WI38 (cell line): ENCODE data around the gene XIRP2.

Source experiments
- H3K4me3 ChIP-seq: 2 replicates; pipeline ENCODE4 v1.5.1; 2011; ENCODE audit warnings: low read depth, mild to moderate bottlenecking, control low read depth, low read length
- TF ChIP-seq, protein P1 (sequence below): IDR thresholded peaks from 2 replicates; pipeline ENCODE4 v1.5.1; 2012; ENCODE audit warnings: low read depth, mild to moderate bottlenecking, control low read depth, low read length

XIRP2 gene

DNA sequence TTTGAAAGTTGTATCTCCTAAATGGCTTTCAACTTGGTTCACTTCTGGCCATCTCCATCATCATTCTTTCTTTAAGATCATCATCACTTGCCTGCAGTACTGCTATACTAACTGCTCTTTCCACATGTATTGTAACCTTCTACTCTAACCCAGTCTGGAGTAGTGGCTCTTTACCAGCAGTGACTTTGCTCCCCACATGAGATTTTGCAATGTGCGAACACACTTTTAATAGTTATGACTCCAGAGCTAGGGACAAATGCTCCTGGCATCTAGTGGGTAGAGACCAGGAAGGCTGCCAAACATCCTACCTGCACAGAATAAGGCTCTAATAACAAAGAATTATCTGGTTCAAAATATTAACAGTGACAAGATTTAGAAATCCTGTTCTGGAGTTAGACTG, 243.8 kb downstream of the XIRP2 start:
- no peak overlapping the region for H3K4me3 ChIP-seq
- TF ChIP-seq, protein P1, sequence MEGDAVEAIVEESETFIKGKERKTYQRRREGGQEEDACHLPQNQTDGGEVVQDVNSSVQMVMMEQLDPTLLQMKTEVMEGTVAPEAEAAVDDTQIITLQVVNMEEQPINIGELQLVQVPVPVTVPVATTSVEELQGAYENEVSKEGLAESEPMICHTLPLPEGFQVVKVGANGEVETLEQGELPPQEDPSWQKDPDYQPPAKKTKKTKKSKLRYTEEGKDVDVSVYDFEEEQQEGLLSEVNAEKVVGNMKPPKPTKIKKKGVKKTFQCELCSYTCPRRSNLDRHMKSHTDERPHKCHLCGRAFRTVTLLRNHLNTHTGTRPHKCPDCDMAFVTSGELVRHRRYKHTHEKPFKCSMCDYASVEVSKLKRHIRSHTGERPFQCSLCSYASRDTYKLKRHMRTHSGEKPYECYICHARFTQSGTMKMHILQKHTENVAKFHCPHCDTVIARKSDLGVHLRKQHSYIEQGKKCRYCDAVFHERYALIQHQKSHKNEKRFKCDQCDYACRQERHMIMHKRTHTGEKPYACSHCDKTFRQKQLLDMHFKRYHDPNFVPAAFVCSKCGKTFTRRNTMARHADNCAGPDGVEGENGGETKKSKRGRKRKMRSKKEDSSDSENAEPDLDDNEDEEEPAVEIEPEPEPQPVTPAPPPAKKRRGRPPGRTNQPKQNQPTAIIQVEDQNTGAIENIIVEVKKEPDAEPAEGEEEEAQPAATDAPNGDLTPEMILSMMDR = no peak

DNA sequence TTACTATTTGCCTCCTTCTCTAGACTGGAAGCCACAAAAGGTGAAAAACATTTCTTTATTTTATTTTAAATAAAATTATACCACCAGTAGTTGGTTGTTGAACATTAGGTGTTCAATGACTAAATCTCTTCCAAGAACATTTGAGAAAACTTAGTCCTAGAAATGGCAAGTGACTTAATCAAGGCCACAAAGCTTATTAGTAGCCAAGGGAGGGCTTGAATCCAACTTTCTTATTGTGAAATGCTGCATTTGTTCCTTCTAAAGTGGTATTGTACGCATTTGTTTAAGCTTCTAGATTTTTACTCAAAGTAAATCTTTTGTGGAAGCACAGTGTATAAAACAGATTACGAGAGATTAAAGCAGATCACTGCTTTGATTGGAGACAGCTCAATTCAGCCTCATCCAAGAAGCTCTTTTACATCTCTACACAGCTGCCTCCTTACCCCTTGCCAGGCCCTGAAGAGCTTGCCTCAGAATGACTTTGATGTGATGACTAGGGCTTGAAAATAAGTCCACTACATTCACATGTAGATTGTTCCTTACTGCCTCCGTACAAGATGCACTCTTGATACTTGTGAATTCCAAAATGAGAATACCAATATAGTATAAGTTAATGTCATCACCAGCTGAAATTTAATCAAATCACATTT, 244.8 kb downstream of the XIRP2 start:
- TF ChIP-seq, protein P1 = no peak
- H3K4me3 ChIP-seq = no peak overlapping the region

DNA sequence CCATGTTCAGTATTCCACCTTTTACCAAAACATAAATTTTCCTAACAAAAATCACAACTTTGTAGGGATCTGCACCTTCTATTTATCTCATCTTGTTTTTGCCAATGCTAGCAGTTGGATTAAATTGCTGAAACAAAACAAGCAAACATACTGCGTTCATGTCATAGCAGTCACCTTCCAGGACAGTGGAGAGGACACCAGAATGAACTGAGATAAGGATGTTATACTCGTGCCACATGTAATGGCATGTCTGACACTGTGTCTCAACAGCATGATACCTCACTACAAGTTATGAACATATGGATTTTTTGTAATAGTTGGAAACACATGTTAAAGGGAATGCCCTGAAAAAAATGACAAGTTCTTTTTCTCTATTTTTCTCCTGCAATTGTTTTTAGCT, 245.3 kb downstream of the XIRP2 start:
- TF ChIP-seq, protein P1 = no peak
- H3K4me3 ChIP-seq = no peak overlapping the region

- TF ChIP-seq, protein P1 = no peak
- no peak overlapping the region for H3K4me3 ChIP-seq
Measured at GRCh38 chr2:167134381-167135072, 246.2 kb downstream of the XIRP2 start.

DNA sequence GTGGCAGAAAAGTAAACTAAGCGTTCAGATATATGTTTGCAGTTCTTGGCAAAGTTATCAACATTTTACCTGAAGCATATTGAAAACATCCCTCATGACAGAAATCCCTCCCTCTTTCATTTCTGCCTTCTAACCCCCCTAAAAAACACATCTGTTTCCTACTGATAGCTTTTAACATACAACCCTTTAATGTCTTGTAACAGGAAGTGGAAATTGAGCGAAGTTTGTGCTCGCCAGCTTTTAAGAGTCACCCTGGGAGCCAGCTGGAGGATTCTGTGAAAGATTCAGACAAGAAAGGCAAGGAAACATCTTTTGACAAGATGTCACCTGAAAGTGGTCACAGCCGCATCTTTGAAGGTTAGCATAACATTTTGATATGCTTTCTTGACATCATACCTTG, 247.4 kb downstream of the XIRP2 start:
- H3K4me3 ChIP-seq = no peak overlapping the region

DNA sequence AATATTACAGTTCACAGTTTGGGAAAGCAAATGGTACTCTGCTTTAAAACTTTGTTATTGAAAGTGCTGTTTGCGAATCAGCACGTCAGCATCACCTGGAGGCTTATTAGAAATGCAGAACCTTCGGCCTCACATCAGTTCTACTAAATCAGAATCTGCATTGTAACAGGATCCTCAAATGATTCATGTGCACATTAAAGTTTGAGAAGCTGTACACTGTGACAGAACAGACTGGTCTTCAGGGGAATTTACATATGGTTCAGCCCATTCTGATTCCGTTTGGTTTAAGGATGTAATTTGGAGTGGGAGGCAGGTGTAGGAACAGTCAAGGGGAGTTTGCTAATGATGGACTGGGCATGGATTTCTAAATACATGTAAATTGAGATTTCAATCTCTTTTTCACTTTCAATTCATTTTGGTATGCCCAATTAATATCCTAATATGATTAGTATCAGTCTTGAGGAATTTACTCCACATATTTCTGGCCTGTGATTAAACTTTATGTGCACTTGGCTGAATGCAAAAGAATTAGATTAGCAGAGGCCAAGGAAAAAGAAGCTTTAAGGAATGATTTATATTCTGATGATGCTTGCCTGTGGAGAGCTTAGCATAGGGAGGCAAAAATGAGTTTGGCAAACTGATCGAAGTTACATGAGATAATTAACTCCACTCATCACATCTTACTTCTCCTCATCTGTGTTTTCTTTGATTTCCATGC, 248.8 kb downstream of the XIRP2 start:
- TF ChIP-seq, protein P1 = no peak

More for the DNA sequence above, 247.4 kb downstream of the XIRP2 start:
- TF ChIP-seq, protein P1 = no peak

DNA sequence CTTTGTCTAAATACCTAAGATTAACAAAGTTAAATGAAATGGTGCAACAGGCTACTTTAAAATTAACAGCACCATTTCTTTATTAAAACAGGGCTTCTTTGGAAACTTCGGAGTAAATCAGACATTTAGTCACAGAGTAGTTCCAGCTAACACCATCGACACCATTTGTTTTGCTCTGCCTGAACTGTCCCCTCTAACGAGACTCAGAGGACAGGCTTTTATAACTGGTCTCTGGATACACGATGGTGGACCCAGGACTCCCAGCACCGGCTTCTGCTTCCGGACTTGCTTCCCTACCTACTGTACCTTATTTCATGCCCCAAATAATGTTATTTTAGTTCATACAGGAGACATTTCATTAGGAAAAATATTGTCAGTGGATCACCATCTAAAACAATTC, 252.1 kb downstream of the XIRP2 start:
- no peak overlapping the region for H3K4me3 ChIP-seq
- TF ChIP-seq, protein P1 = no peak

More for the DNA sequence above, 248.8 kb downstream of the XIRP2 start:
- no peak overlapping the region for H3K4me3 ChIP-seq
